Activated T-helper 1 cell treated with anti-CD3 and anti-CD28 coated beads, Interleukin-12 subunit alpha, Interleukin-12 subunit beta, Interleukin-2, Interleukin-4 antibody, amounts not matched to agents 30 ng/mL and 10 ng/mL and 1 ng/mL, durations not matched to agents 14 hours and 24 hours and 36 hours (primary cell): ENCODE data around the gene FBXO24. TPM values are rescaled to one million over a fixed set of nuclear protein-coding genes. Genes with fewer than 3 reads are reported as not detected.
"Not testable (repeated sequence)": the region's sequence is repeated elsewhere in the genome, so short reads cannot be mapped to it uniquely, and the experiment has no call there.

ENCODE experiments used
- DNase-seq: peaks from one replicate; pipeline ENCODE4 v3.0.0; 2021; ENCODE audit warnings: low spot score
- H3K27ac Mint-ChIP-seq: one replicate; pipeline ENCODE4 v1.8.0; 2021; ENCODE audit warnings: mild to moderate bottlenecking, mixed read lengths
- H3K27me3 Mint-ChIP-seq: one replicate; pipeline ENCODE4 v1.8.0; 2022; ENCODE audit warnings: mild to moderate bottlenecking, moderate library complexity, mixed read lengths; ENCODE audit not compliant: insufficient read depth
- H3K36me3 Mint-ChIP-seq: one replicate; pipeline ENCODE4 v1.8.0; 2021; ENCODE audit warnings: low read depth, mixed read lengths
- H3K4me1 Mint-ChIP-seq: one replicate; pipeline ENCODE4 v1.8.0; 2021; ENCODE audit warnings: low read depth, mixed read lengths
- H3K4me3 Mint-ChIP-seq: one replicate; pipeline ENCODE4 v1.8.0; 2021; ENCODE audit warnings: mild to moderate bottlenecking, moderate library complexity, mixed read lengths
- H3K9me3 Mint-ChIP-seq: one replicate; pipeline ENCODE4 v1.8.0; 2021; ENCODE audit warnings: mixed read lengths
- intact Hi-C: fragments of 100-400 bp; cut with micrococcal nuclease; formaldehyde crosslinking; loops from one replicate; pipeline ENCODE4 v1.15.1; 2024
- total RNA-seq: library from RNA; stranded (reverse); gene quantifications from 2 replicates; pipeline ENCODE4 v1.2.3, GENCODE V29; 2022

The FBXO24 gene
- total RNA-seq, result 0.27 and 0.41 TPM in 2 replicates

GRCh38 chr7:100586266-100587025 lies at the start of gene FBXO24:
Gene FBXO24, plus strand, starts transcription at chr7:100586328. Its CDS starts 298 bp downstream, at chr7:100586626.
- intact Hi-C loops, result loop anchor here (1.0 to 2.0 kb wide), 15 partner anchors 18 to 288 kb away; partner anchors contain the start of genes AGFG2, GNB2, MOSPD3 and SLC12A9
- Mint-ChIP-seq H3K27ac (peak within 1 kb of the TSS; percentile 89), H3K4me1 (peaks cover 23% of the 10 kb centered on the region), H3K27me3 (peaks cover 3% of the 10 kb centered on the region), H3K36me3 (peaks cover 4% of the 10 kb centered on the region), H3K9me3 (no peaks in the 10 kb centered on the region), H3K4me3 (peak within 1 kb of the TSS; percentile 87)
- peak; percentile 100 for DNase-seq

- intact Hi-C loops, H3K9me3 Mint-ChIP-seq, H3K27me3 Mint-ChIP-seq, H3K4me3 Mint-ChIP-seq, DNase-seq: not testable (repeated sequence)
- Mint-ChIP-seq H3K36me3 (peaks cover 13% of the 10 kb centered on the region), H3K27ac (peak overlapping the region; percentile 52), H3K4me1 (peaks cover 23% of the 10 kb centered on the region)
These were observed 49.4 kb upstream of the FBXO24 start for GRCh38 chr7:100536695-100537094.

- DNase-seq, result no peak
- Mint-ChIP-seq H3K9me3 (no peaks in the 10 kb centered on the region), H3K36me3 (peaks cover 23% of the 10 kb centered on the region), H3K4me1 (peaks cover 39% of the 10 kb centered on the region), H3K4me3 (peak overlapping the region; percentile 98), H3K27ac (peak overlapping the region; percentile 85), H3K27me3 (no peaks in the 10 kb centered on the region)
- intact Hi-C loops, result loop anchor here (1.0 kb wide), 4 partner anchors 8 to 59 kb away; partner anchors contain the start of gene TSC22D4
These were observed 47.8 kb upstream of the FBXO24 start for GRCh38 chr7:100538348-100538653.

- Mint-ChIP-seq H3K9me3 (no peaks in the 10 kb centered on the region), H3K4me1 (peaks cover 44% of the 10 kb centered on the region), H3K4me3 (peak within 1 kb of the TSS; percentile 98), H3K27me3 (no peaks in the 10 kb centered on the region), H3K36me3 (peaks cover 28% of the 10 kb centered on the region), H3K27ac (peak within 1 kb of the TSS; percentile 85)
- intact Hi-C loops, result loop anchor here (1.0 kb wide), 10 partner anchors 7 to 134 kb away; partner anchors contain the start of genes FBXO24, GNB2, LRCH4 and PPP1R35
- peak; percentile 100 for DNase-seq
These were observed 47.3 kb upstream of the FBXO24 start, which contains the start of gene AGFG2 for GRCh38 chr7:100538654-100539435. Gene AGFG2, plus strand, starts transcription at chr7:100539203. Its CDS starts 144 bp downstream, at chr7:100539347.

- Mint-ChIP-seq H3K36me3 (peaks cover 33% of the 10 kb centered on the region), H3K9me3 (no peaks in the 10 kb centered on the region), H3K27ac (peak overlapping the region; percentile 85), H3K4me1 (peaks cover 51% of the 10 kb centered on the region), H3K4me3 (peak overlapping the region; percentile 98), H3K27me3 (no peaks in the 10 kb centered on the region)
- no peak for DNase-seq
- intact Hi-C loops, result loop anchor here (1.0 kb wide), 6 partner anchors 11 to 134 kb away; partner anchors contain the start of genes FBXO24, GNB2, LRCH4 and PPP1R35
These were observed 46.6 kb upstream of the FBXO24 start for GRCh38 chr7:100539436-100540006.

- H3K4me3 Mint-ChIP-seq, result peak overlapping the region; percentile 98
- H3K27me3 Mint-ChIP-seq, result no peaks in the 10 kb centered on the region
- peaks cover 58% of the 10 kb centered on the region for H3K4me1 Mint-ChIP-seq
- H3K36me3 Mint-ChIP-seq, result peaks cover 33% of the 10 kb centered on the region
- no peaks in the 10 kb centered on the region for H3K9me3 Mint-ChIP-seq
- peak overlapping the region; percentile 82 for H3K27ac Mint-ChIP-seq
- intact Hi-C loops, result no loop called here
- DNase-seq, result no peak
These were observed 45.9 kb upstream of the FBXO24 start for GRCh38 chr7:100540073-100540723.

GRCh38 chr7:100541309-100541708 lies 44.8 kb upstream of the FBXO24 start:
- DNase-seq, H3K27me3 Mint-ChIP-seq, intact Hi-C loops, H3K9me3 Mint-ChIP-seq: not testable (repeated sequence)
- peaks cover 34% of the 10 kb centered on the region for H3K36me3 Mint-ChIP-seq
- peak overlapping the region; percentile 85 for H3K27ac Mint-ChIP-seq
- H3K4me1 Mint-ChIP-seq, result peaks cover 69% of the 10 kb centered on the region
- peak overlapping the region; percentile 98 for H3K4me3 Mint-ChIP-seq

GRCh38 chr7:100543586-100543985 lies 42.5 kb upstream of the FBXO24 start:
- Mint-ChIP-seq H3K27me3 (no peaks in the 10 kb centered on the region), H3K27ac (peak overlapping the region; percentile 100), H3K4me3 (peak overlapping the region; percentile 80), H3K4me1 (peaks cover 86% of the 10 kb centered on the region), H3K36me3 (peaks cover 47% of the 10 kb centered on the region), H3K9me3 (no peaks in the 10 kb centered on the region)
- DNase-seq, result no peak
- intact Hi-C loops, result no loop called here

GRCh38 chr7:100544386-100544785 lies 41.7 kb upstream of the FBXO24 start:
- no peaks in the 10 kb centered on the region for H3K9me3 Mint-ChIP-seq
- no peaks in the 10 kb centered on the region for H3K27me3 Mint-ChIP-seq
- peaks cover 92% of the 10 kb centered on the region for H3K4me1 Mint-ChIP-seq
- H3K36me3 Mint-ChIP-seq, result peaks cover 50% of the 10 kb centered on the region
- peak overlapping the region; percentile 100 for H3K27ac Mint-ChIP-seq
- no peak for DNase-seq
- intact Hi-C loops, result loop anchor here (2.0 kb wide), 2 partner anchors 52 to 68 kb away; partner anchors contain the start of gene MOSPD3
- H3K4me3 Mint-ChIP-seq, result peak overlapping the region; percentile 80

- intact Hi-C loops, result loop anchor here (1.0 to 2.0 kb wide), 11 partner anchors 14 to 149 kb away; partner anchors contain the start of genes FBXO24, LRCH4, MEPCE and MOSPD3
- Mint-ChIP-seq H3K4me1 (peaks cover 97% of the 10 kb centered on the region), H3K36me3 (peaks cover 54% of the 10 kb centered on the region), H3K9me3 (no peaks in the 10 kb centered on the region), H3K4me3 (peak overlapping the region; percentile 80), H3K27ac (peak overlapping the region; percentile 100), H3K27me3 (no peaks in the 10 kb centered on the region)
- no peak for DNase-seq
These were observed 41.2 kb upstream of the FBXO24 start for GRCh38 chr7:100544967-100545359.

GRCh38 chr7:100545360-100546128 lies 40.6 kb upstream of the FBXO24 start:
- H3K9me3 Mint-ChIP-seq, result no peaks in the 10 kb centered on the region
- intact Hi-C loops, result loop anchor here (1.0 to 2.0 kb wide), 12 partner anchors 7 to 149 kb away; partner anchors contain the start of genes FBXO24, LRCH4, MEPCE and MOSPD3
- peak overlapping the region; percentile 80 for H3K4me3 Mint-ChIP-seq
- H3K4me1 Mint-ChIP-seq, result peaks cover 98% of the 10 kb centered on the region
- H3K27ac Mint-ChIP-seq, result peak overlapping the region; percentile 100
- H3K36me3 Mint-ChIP-seq, result peaks cover 54% of the 10 kb centered on the region
- no peaks in the 10 kb centered on the region for H3K27me3 Mint-ChIP-seq
- peak; percentile 25 for DNase-seq
